ENCODE results near the gene KLHDC7B.

Gene KLHDC7B

GRCh38 chr22:50507991-50508884, 37.5 kb upstream of the KLHDC7B start, which contains the start of gene NCAPH2:
Gene NCAPH2, plus strand, starts transcription at chr22:50508224. Its CDS starts 114 bp downstream, at chr22:50508338.
- peak; percentile 94 for DNase-seq (ENCODE audit: low read depth)
- H3K4me3 ChIP-seq (ENCODE audit: low read length): peak within 1 kb of the TSS; percentile 97
- TF ChIP-seq CTCF (conservative IDR thresholded peaks at IDR 0.05; ENCODE audit: low read length): no peak

DNA sequence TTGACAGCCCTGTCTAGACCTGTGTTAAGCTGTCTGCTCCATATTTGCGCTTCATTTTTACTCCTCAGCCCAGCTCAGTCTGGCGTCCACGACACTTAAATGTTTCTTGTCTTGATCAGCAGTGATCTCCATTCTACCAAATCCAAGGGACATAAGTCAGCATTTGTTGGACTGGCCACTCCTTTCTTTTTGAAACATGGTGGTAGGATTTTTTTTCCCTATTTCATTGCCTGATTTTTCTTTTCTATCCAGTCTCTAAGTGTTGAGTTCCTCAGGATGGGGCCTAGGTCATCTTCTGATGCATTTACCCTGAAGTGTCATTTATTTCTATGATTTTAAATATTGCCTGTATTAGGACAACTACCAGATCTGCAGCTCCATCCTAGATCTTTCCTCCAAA, 36.8 kb upstream of the KLHDC7B start:
- DNase-seq (ENCODE audit: low read depth): no peak
- H3K4me3 ChIP-seq (ENCODE audit: low read length): peak overlapping the region; percentile 86
- no peak for TF ChIP-seq CTCF (conservative IDR thresholded peaks at IDR 0.05; ENCODE audit: low read length)

DNA sequence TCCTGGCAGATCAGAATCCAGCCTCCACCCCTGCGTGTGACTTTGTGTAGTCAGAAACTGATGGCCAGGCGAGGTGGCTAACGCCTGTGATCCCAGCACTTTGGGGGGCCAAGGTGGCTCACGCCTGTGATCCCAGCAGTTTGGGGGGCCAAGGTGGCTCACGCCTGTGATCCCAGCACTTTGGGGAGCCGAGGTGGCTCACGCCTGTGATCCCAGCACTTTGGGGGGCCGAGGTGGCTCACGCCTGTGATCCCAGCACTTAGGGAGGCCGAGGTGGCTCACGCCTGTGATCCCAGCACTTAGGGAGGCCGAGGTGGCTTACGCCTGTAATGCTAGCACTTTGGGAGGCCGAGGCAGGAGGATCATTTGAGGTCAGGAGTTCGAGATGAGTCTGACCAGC, 32.5 kb upstream of the KLHDC7B start:
- DNase-seq (ENCODE audit: low read depth): no peak
- H3K4me3 ChIP-seq (ENCODE audit: low read length): no peak overlapping the region
- TF ChIP-seq CTCF (conservative IDR thresholded peaks at IDR 0.05; ENCODE audit: low read length): no peak

- no peak for TF ChIP-seq CTCF (conservative IDR thresholded peaks at IDR 0.05; ENCODE audit: low read length)
- H3K4me3 ChIP-seq (ENCODE audit: low read length): no peak overlapping the region
- no peak for DNase-seq (ENCODE audit: low read depth)
These were observed 29.6 kb upstream of the KLHDC7B start for GRCh38 chr22:50516068-50516467.

GRCh38 chr22:50516891-50517290, 28.8 kb upstream of the KLHDC7B start:
- H3K4me3 ChIP-seq (ENCODE audit: low read length): no peak overlapping the region
- DNase-seq (ENCODE audit: low read depth): no peak
- TF ChIP-seq CTCF (conservative IDR thresholded peaks at IDR 0.05; ENCODE audit: low read length): no peak

GRCh38 chr22:50517495-50518260, 28.0 kb upstream of the KLHDC7B start:
- DNase-seq (ENCODE audit: low read depth): no peak
- TF ChIP-seq CTCF (conservative IDR thresholded peaks at IDR 0.05; ENCODE audit: low read length): no peak
- H3K4me3 ChIP-seq (ENCODE audit: low read length): no peak overlapping the region
